GM10248 (cell line): ENCODE measurements around the gene PLEKHG3.

Source experiments
- CTCF ChIA-PET: fragments of 300-600 bp; sonication (Branson Sonifier 250); formaldehyde crosslinking; extraction: SDS; loops from one replicate; lab custom pipeline; 2021; ENCODE audit warnings: antibody characterized with exemption; lab: Yijun Ruan, JAX
- POLR2A ChIA-PET: fragments of 350-650 bp; sonication (Branson Sonifier 250); formaldehyde crosslinking; extraction: SDS; loops from one replicate; lab custom pipeline; 2020; ENCODE audit warnings: antibody characterized with exemption; lab: Yijun Ruan, JAX
- DNase-seq: peaks from one replicate; pipeline ENCODE4 v3.0.0; 2012; ENCODE audit errors: extremely low spot score
- CTCF ChIP-seq: IDR thresholded peaks from 2 replicates; pipeline ENCODE4 v1.5.1; 2012; ENCODE audit warnings: mild to moderate bottlenecking, low read depth; ENCODE audit errors: extremely low read depth, missing control alignments, control extremely low read depth

PLEKHG3 gene

GRCh38 chr14:64732066-64732465 is 27.8 kb downstream of the PLEKHG3 start:
- DNase-seq, result no peak
- ChIA-PET POLR2A (no interaction called here), CTCF (interaction anchor here (1.5 kb wide), 1 partner anchor 160 kb away, joined by 3 read pairs; no protein-coding TSS in a partner anchor)
- TF ChIP-seq CTCF, result no peak

GRCh38 chr14:64732536-64733120 is 28.4 kb downstream of the PLEKHG3 start:
- ChIA-PET CTCF (no interaction called here), POLR2A (no interaction called here)
- TF ChIP-seq CTCF, result no peak
- DNase-seq, result no peak

- no peak for DNase-seq
- ChIA-PET POLR2A (no interaction called here), CTCF (no interaction called here)
- TF ChIP-seq CTCF, result no peak
Measured at GRCh38 chr14:64733321-64733720, 29.1 kb downstream of the PLEKHG3 start.

- DNase-seq, result no peak
- TF ChIP-seq CTCF, result no peak
- ChIA-PET CTCF (interaction anchor here (1.2 kb wide), 1 partner anchor 28 kb away, joined by 4 read pairs; no protein-coding TSS in a partner anchor), POLR2A (no interaction called here)
Measured at GRCh38 chr14:64733899-64734298, 29.7 kb downstream of the PLEKHG3 start.

- CTCF ChIA-PET, result interaction anchor here (1.4 kb wide), 1 partner anchor 30 kb away, joined by 5 read pairs; no protein-coding TSS in a partner anchor
- TF ChIP-seq CTCF, result no peak
- POLR2A ChIA-PET, result no interaction called here
- DNase-seq, result no peak
Measured at GRCh38 chr14:64734990-64735389, 30.8 kb downstream of the PLEKHG3 start.

GRCh38 chr14:64736271-64737169 is 32.3 kb downstream of the PLEKHG3 start:
- no peak for DNase-seq
- CTCF ChIA-PET, result no interaction called here
- TF ChIP-seq CTCF, result no peak
- POLR2A ChIA-PET, result no interaction called here
